ENCODE data around the gene SMARCC1.

DNA sequence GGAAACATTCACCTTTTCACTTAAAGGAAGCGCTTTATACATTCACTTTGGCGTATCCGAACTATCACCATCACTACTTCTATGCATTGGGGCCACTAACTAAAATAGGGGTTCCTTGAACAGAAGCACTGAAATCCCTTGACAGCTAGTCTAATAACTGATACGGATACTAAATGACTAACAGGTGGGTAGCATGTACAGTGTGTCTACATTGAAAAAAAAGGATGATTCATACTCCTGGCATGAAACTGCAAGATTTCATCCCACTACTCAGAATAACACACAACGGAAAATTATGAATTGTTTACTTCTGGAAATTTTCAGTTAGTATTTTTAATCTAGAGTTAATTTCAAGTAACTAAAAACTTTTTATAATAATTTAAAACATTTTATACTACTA is 96.7 kb downstream of the SMARCC1 start:
- no peak for TF ChIP-seq POLR2A (IDR thresholded peaks at IDR 0.05)
- TF ChIP-seq, protein P1, sequence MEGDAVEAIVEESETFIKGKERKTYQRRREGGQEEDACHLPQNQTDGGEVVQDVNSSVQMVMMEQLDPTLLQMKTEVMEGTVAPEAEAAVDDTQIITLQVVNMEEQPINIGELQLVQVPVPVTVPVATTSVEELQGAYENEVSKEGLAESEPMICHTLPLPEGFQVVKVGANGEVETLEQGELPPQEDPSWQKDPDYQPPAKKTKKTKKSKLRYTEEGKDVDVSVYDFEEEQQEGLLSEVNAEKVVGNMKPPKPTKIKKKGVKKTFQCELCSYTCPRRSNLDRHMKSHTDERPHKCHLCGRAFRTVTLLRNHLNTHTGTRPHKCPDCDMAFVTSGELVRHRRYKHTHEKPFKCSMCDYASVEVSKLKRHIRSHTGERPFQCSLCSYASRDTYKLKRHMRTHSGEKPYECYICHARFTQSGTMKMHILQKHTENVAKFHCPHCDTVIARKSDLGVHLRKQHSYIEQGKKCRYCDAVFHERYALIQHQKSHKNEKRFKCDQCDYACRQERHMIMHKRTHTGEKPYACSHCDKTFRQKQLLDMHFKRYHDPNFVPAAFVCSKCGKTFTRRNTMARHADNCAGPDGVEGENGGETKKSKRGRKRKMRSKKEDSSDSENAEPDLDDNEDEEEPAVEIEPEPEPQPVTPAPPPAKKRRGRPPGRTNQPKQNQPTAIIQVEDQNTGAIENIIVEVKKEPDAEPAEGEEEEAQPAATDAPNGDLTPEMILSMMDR (IDR thresholded peaks at IDR 0.05) = no peak
